Spleen (tissue), 13 donors: ENCODE measurements around the gene MUCL1. TPM values are rescaled to one million over a fixed set of nuclear protein-coding genes. Genes with fewer than 3 reads are reported as not detected.

Experiments
- DNase-seq: peaks from one replicate; pipeline ENCODE4 v3.0.0-alpha.2; 2020
- H3K27ac ChIP-seq, 8 donors: fragments of 200-600 bp; sonication (generic) in 7 of 8; 1 replicate in 4 of 8; 2 replicates in 4 of 8; pipeline versions ENCODE4 v1.5.0 to v1.8.0; 2016 to 2021; ENCODE audit warnings: inconsistent platforms in 4 of 8, mild to moderate bottlenecking in 4 of 8, moderate library complexity in 1 of 8
- H3K27me3 ChIP-seq, 7 donors: fragments of 200-600 bp; sonication (generic) in 6 of 7; replicated peaks in 1 of 7; 1 replicate in 4 of 7; 2 replicates in 3 of 7; pipeline versions ENCODE4 v1.5.0 to v1.8.0; 2016 to 2021; ENCODE audit warnings: inconsistent platforms in 3 of 7, mild to moderate bottlenecking in 1 of 7
- H3K36me3 ChIP-seq, 6 donors: fragments of 200-600 bp; sonication (generic) in 5 of 6; 1 replicate in 4 of 6; 2 replicates in 2 of 6; pipeline versions ENCODE4 v1.5.0 to v1.8.0; 2016 to 2021; ENCODE audit warnings: inconsistent platforms in 2 of 6
- H3K4me1 ChIP-seq, 6 donors: fragments of 200-600 bp; sonication (generic) in 5 of 6; 1 replicate in 3 of 6; 2 replicates in 3 of 6; pipeline versions ENCODE4 v1.5.0 to v1.8.0; 2016 to 2021; ENCODE audit warnings: inconsistent platforms in 3 of 6
- H3K4me3 ChIP-seq, 8 donors: fragments of 200-600 bp; sonication (generic) in 7 of 8; 1 replicate in 4 of 8; 2 replicates in 4 of 8; pipeline versions ENCODE4 v1.5.0 to v1.8.0; 2016 to 2021; ENCODE audit warnings: inconsistent platforms in 4 of 8, mild to moderate bottlenecking in 4 of 8, moderate library complexity in 2 of 8
- H3K9me3 ChIP-seq, 8 donors: fragments of 200-600 bp; sonication (generic) in 7 of 8; 1 replicate in 4 of 8; 2 replicates in 4 of 8; pipeline versions ENCODE4 v1.5.0 to v1.8.0; 2016 to 2021; ENCODE audit warnings: inconsistent platforms in 4 of 8
- POLR2A ChIP-seq, 3 donors: fragments of 450-650 bp; IDR thresholded peaks; one replicate each; pipeline ENCODE4 v1.5.1; 2017; ENCODE audit warnings: antibody characterized with exemption in 3 of 3, mild to moderate bottlenecking in 1 of 3
- POLR2AphosphoS5 ChIP-seq, 3 donors: sonication (generic); formaldehyde crosslinking; IDR thresholded peaks; one replicate each; pipeline ENCODE4 v1.5.1; 2017; ENCODE audit warnings: antibody characterized with exemption in 3 of 3
- WGBS, 5 donors: extraction: QIAGEN DNeasy Blood & Tissue Kit in 3 of 5; methylation state at CpG; one replicate each; pipeline versions ENCODE4 v1.1.5 to v1.1.7; 2013 to 2018; 5-methylcytosine and 5-hydroxymethylcytosine counted together
- intact Hi-C: fragments of 100-400 bp; cut with DNase I; formaldehyde crosslinking; loops from one replicate; pipeline ENCODE4 v1.15.0; 2023; ENCODE audit warnings: low total_unique reads
- long read RNA-seq, 2 donors: transcript quantifications; one replicate each; lab custom pipeline, GENCODE V29; 2026
- polyA plus RNA-seq, 3 donors: library from polyadenylated mRNA; stranded (reverse); fragments of 200-250 nt; gene quantifications; one replicate each; pipeline ENCODE4 v1.2.1, GENCODE V29; 2013
- total RNA-seq, 7 donors: library from RNA; depleted of rRNA in 3 of 7; stranded (reverse); fragments of >200 nt in 3 of 7; fragmentation: NEBNext Ultra II Directional in 4 of 7; extraction: Animal tissue kit (Norgen Biotek cat#: 25700) in 4 of 7; gene quantifications; one replicate each; pipeline versions ENCODE4 v1.1.0 to v1.2.1, GENCODE V29; 2016 to 2021
- TF ChIP-seq, protein P1 (sequence below), 11 experiments: fragments of 200-600 bp in 7 of 11; fragments of 450-650 bp in 4 of 11; sonication (generic) in 4 of 11; IDR thresholded peaks in 8 of 11; conservative IDR thresholded peaks in 3 of 11; 1 replicate in 7 of 11; 2 replicates in 4 of 11; pipeline versions ENCODE4 v1.4.0 to v1.8.0; 2016 to 2021; ENCODE audit warnings: antibody characterized with exemption in 11 of 11, inconsistent platforms in 4 of 11, mild to moderate bottlenecking in 1 of 11
- donor health status: healthy with polysubstance abuse.
- donor health status: DM: no; HTN: no; CAD: no; lungs with moderate emphysema.
- donor health status: DM: no; HTN: no; CAD: no.
- donor health status: Bipolar disorder and iron deficiency.
- donor health status: healthy.
- donor health status: DM: no; HTN: no; CAD: no.
- donor health status: DM: yes; HTN: yes; CAD: no.

The MUCL1 gene, protein sequence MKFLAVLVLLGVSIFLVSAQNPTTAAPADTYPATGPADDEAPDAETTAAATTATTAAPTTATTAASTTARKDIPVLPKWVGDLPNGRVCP
- not detected for total RNA-seq
- polyA plus RNA-seq = not detected
- long read RNA-seq, donor 1 = 0 reads
- long read RNA-seq, donor 2 = 0 reads

DNA sequence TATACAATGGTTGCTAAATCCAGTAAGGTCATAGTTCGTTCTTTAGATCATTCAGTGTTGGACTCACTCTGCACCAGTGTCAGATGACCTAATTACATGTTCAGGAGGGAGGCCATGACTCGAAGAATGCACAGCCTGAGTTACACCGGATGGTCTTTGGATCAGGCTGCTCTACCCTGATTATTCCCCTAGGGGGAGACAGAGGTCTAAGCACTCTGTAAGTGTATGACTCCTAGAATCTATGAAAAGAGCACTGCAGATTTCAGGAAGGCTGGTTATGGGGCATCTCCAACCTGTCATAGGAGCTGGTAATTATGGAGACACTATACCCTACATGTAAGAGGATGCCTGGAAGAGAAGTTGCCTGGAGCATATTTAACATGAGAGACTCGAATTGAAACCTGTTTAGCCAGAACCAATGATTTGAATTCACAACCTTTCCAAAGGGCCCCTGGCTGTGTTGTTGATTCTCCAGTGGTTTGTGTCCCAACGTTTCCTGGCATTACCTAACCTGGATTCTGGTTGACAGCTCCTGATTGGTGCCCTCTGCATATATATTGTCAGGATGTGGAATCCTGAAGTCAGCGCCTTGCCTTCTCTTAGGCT is at the start of gene MUCL1:
Gene MUCL1 (plus strand): TSS at position 584 of the 606 bp plus-strand sequence. CDS start 67 bp downstream, outside the sequence.
- Histone ChIP-seq H3K36me3 (no peaks in the 10 kb centered on the region), H3K4me3 (no peak within 1 kb of the TSS), H3K4me1 (peaks cover 0 to 14% (median 0%) of the 10 kb centered on the region in 6 donors), H3K27me3 (no peaks in the 10 kb centered on the region), H3K27ac (no peak within 1 kb of the TSS), H3K9me3 (no peaks in the 10 kb centered on the region)
- no peak for TF ChIP-seq POLR2AphosphoS5 (IDR thresholded peaks at IDR 0.05)
- TF ChIP-seq, protein P1, sequence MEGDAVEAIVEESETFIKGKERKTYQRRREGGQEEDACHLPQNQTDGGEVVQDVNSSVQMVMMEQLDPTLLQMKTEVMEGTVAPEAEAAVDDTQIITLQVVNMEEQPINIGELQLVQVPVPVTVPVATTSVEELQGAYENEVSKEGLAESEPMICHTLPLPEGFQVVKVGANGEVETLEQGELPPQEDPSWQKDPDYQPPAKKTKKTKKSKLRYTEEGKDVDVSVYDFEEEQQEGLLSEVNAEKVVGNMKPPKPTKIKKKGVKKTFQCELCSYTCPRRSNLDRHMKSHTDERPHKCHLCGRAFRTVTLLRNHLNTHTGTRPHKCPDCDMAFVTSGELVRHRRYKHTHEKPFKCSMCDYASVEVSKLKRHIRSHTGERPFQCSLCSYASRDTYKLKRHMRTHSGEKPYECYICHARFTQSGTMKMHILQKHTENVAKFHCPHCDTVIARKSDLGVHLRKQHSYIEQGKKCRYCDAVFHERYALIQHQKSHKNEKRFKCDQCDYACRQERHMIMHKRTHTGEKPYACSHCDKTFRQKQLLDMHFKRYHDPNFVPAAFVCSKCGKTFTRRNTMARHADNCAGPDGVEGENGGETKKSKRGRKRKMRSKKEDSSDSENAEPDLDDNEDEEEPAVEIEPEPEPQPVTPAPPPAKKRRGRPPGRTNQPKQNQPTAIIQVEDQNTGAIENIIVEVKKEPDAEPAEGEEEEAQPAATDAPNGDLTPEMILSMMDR (IDR thresholded peaks at IDR 0.05 in 8 of 11, conservative IDR thresholded peaks at IDR 0.05 in 3 of 11) = peak; percentile 63 to 88 (median 75)
- no peak for DNase-seq
- intact Hi-C loops = loop anchor here (10.0 kb wide), 1 partner anchor 221 kb away; no protein-coding TSS in a partner anchor
- 34 to 41% (median 36%) methylated on average over 6 of the region's 6 CpGs for WGBS, 5 donors

DNA sequence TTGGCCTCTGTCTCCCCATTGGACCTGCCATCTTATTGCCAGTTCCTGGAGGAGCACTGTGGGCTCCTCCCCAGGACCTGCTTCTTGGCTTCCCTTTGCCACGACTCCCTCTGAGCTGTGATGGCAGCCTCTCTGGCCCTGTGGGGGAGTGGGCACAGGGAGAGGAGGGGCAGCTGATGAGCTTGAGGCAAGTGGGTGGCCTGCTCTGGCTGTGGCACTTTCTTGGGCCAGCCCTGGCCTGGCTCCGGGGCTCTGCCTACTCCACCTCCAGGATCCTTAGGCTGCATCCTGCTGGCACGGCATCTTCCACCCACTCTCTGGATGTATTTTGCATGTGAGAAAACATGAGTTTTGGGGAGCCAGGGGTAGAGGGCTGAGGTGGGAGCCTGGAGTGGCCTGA is 32.6 kb upstream of the MUCL1 start:
- no peak for DNase-seq
- Histone ChIP-seq H3K4me3 (no peak overlapping the region), H3K4me1 (no peaks in the 10 kb centered on the region), H3K27ac (no peak overlapping the region), H3K36me3 (no peaks in the 10 kb centered on the region), H3K27me3 (no peaks in the 10 kb centered on the region), H3K9me3 (peaks cover 0 to 30% (median 15%) of the 10 kb centered on the region in 8 donors)
- WGBS, 5 donors = 64 to 100% (median 88%) methylated on average over 2 to 3 of the region's 3 CpGs
- no peak for TF ChIP-seq POLR2AphosphoS5 (IDR thresholded peaks at IDR 0.05)
- intact Hi-C loops = no loop called here

DNA sequence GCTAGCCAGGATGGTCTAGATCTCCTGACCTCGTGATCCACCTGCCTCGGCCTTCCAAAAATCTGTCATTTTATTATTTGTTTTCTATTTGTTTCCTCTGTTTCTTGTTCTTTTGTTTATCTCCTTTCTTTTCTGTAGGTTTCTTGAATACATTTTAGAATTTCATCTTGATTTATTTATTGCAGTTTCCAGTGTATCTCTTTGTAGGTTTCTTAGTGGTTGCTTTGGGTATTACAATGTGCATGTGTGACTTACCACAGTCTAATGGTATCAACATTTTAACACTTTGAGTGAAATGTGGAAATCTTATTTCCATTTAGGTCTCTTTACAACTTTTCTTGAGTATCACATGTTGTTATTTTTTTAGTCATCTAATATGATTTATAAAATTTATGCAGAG is 29.9 kb upstream of the MUCL1 start:
- 91 to 98% (median 98%) methylated on average over 2 of the region's 2 CpGs for WGBS, 5 donors
- TF ChIP-seq POLR2AphosphoS5 (IDR thresholded peaks at IDR 0.05) (no peak), POLR2A (IDR thresholded peaks at IDR 0.05) (no peak)
- TF ChIP-seq, protein P1 (IDR thresholded peaks at IDR 0.05 in 8 of 11, conservative IDR thresholded peaks at IDR 0.05 in 3 of 11) = peak in 1 of 11 experiments; percentile 5
- intact Hi-C loops = no loop called here

DNA sequence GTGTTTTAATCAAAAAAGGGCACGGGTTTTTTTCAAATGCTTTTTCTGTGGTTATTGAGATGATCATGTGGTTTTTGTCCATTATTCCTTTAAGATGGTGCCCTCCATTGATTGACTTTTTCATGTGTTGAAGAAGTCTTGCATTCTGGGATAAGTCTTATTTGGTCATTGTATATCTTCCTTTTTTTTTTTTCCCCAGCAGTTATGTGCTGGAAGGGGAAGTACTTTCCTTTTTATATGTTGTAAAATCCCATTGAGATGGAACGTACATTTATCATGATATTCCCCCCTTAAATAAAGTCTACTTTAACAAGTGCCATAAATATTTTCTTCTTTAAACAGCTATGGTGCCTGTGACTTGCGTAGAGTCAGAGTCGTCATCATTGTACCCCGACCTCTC is 24.8 kb upstream of the MUCL1 start:
- H3K4me3 ChIP-seq = no peak overlapping the region
- H3K36me3 ChIP-seq = no peaks in the 10 kb centered on the region
- no peaks in the 10 kb centered on the region for H3K4me1 ChIP-seq
- WGBS, 5 donors = 66 to 82% (median 74%) methylated on average over 5 of the region's 5 CpGs
- intact Hi-C loops = no loop called here
- no peaks in the 10 kb centered on the region for H3K9me3 ChIP-seq
- no peak for TF ChIP-seq POLR2AphosphoS5 (IDR thresholded peaks at IDR 0.05)
- TF ChIP-seq POLR2A (IDR thresholded peaks at IDR 0.05) = no peak
- TF ChIP-seq, protein P1 (IDR thresholded peaks at IDR 0.05 in 8 of 11, conservative IDR thresholded peaks at IDR 0.05 in 3 of 11) = no peak
- no peaks in the 10 kb centered on the region for H3K27me3 ChIP-seq
- H3K27ac ChIP-seq = no peak overlapping the region
- no peak for DNase-seq

More for the DNA sequence above, 29.9 kb upstream of the MUCL1 start:
- no peak overlapping the region for H3K4me3 ChIP-seq
- no peak for DNase-seq
- no peak overlapping the region for H3K27ac ChIP-seq
- no peaks in the 10 kb centered on the region for H3K27me3 ChIP-seq
- H3K36me3 ChIP-seq = no peaks in the 10 kb centered on the region
- no peaks in the 10 kb centered on the region for H3K4me1 ChIP-seq
- peaks cover 0 to 26% (median 15%) of the 10 kb centered on the region in 8 donors for H3K9me3 ChIP-seq
